GM12875 (cell line): ENCODE measurements around the gene TMEM238.

ENCODE experiments used
- H3K4me3 ChIP-seq: one replicate; pipeline ENCODE4 v1.5.1; 2011; ENCODE audit warnings: low read depth, low read length, control low read depth
- CTCF ChIP-seq: IDR thresholded peaks from 2 replicates; pipeline ENCODE4 v1.5.1; 2011; ENCODE audit warnings: low read depth, mild to moderate bottlenecking, control low read depth, inconsistent platforms, low read length, moderate library complexity, borderline replicate concordance; ENCODE audit not compliant: insufficient read depth

The TMEM238 gene

GRCh38 chr19:55345818-55346724, 38.0 kb downstream of the TMEM238 start:
- H3K4me3 ChIP-seq, result no peak overlapping the region
- no peak for TF ChIP-seq CTCF

GRCh38 chr19:55345101-55345817, 38.8 kb downstream of the TMEM238 start:
- no peak for TF ChIP-seq CTCF

GRCh38 chr19:55344444-55344843, 39.6 kb downstream of the TMEM238 start:
- no peak for TF ChIP-seq CTCF
- H3K4me3 ChIP-seq, result no peak overlapping the region

More at GRCh38 chr19:55345101-55345817, 38.8 kb downstream of the TMEM238 start:
- H3K4me3 ChIP-seq, result no peak overlapping the region

GRCh38 chr19:55341595-55342531, 42.2 kb downstream of the TMEM238 start:
- TF ChIP-seq CTCF, result no peak
- H3K4me3 ChIP-seq, result no peak overlapping the region

GRCh38 chr19:55341171-55341588, 42.9 kb downstream of the TMEM238 start:
- peak overlapping the region; percentile 72 for H3K4me3 ChIP-seq
- TF ChIP-seq CTCF, result no peak

GRCh38 chr19:55340784-55341147, 43.3 kb downstream of the TMEM238 start:
- no peak for TF ChIP-seq CTCF
- peak overlapping the region; percentile 72 for H3K4me3 ChIP-seq
